Neural progenitor cell (in vitro differentiated cells): Measurements from ENCODE around the gene GLP2R. TPM values are rescaled to one million over a fixed set of nuclear protein-coding genes. Genes with fewer than 3 reads are reported as not detected.

Source experiments
- DNase-seq: peaks from one replicate; pipeline ENCODE4 v3.0.0-alpha.2; 2016; ENCODE audit warnings: low spot score
- H2AFZ ChIP-seq: fragments of 200-600 bp; sonication (generic); replicated peaks from 2 replicates; pipeline ENCODE4 v1.6.1; 2016; ENCODE audit warnings: antibody characterized with exemption
- H3F3A ChIP-seq: fragments of 200-600 bp; sonication (generic); 2 replicates; pipeline ENCODE4 v1.6.1; 2016; ENCODE audit warnings: antibody characterized with exemption, low read depth
- H3K27ac ChIP-seq: fragments of 200-600 bp; sonication (generic); 2 replicates; pipeline ENCODE4 v1.5.1; 2016; ENCODE audit warnings: mild to moderate bottlenecking
- H3K27me3 ChIP-seq: fragments of 200-600 bp; sonication (generic); 2 replicates; pipeline ENCODE4 v1.6.1; 2016; ENCODE audit warnings: mild to moderate bottlenecking, moderate library complexity
- H3K36me3 ChIP-seq: fragments of 200-600 bp; sonication (generic); 2 replicates; pipeline ENCODE4 v1.5.1; 2016
- H3K4me1 ChIP-seq: fragments of 200-600 bp; sonication (generic); 2 replicates; pipeline ENCODE4 v1.6.1; 2016; ENCODE audit warnings: mixed run types
- H3K4me2 ChIP-seq: fragments of 200-600 bp; sonication (generic); 2 replicates; pipeline ENCODE4 v1.6.1; 2016
- H3K4me3 ChIP-seq: fragments of 200-600 bp; sonication (generic); 2 replicates; pipeline ENCODE4 v1.5.1; 2016
- H3K79me2 ChIP-seq: fragments of 200-600 bp; sonication (generic); 2 replicates; pipeline ENCODE4 v1.6.1; 2016; ENCODE audit warnings: low read depth
- H3K9ac ChIP-seq: fragments of 200-600 bp; sonication (generic); 2 replicates; pipeline ENCODE4 v1.6.1; 2016
- H3K9me3 ChIP-seq: fragments of 200-600 bp; sonication (generic); 2 replicates; pipeline ENCODE4 v1.5.1; 2016; ENCODE audit warnings: low read depth
- H4K20me1 ChIP-seq: fragments of 200-600 bp; sonication (generic); 2 replicates; pipeline ENCODE4 v1.6.1; 2016; ENCODE audit warnings: low read depth
- H3K27ac Mint-ChIP-seq: 3 replicates; pipeline ENCODE4 v1.8.0; 2021; ENCODE audit warnings: mixed read lengths
- H3K27me3 Mint-ChIP-seq: 2 replicates; pipeline ENCODE4 v1.8.0; 2022; ENCODE audit warnings: low read depth, mild to moderate bottlenecking, inconsistent platforms, moderate library complexity, mixed read lengths; ENCODE audit not compliant: insufficient read depth
- H3K36me3 Mint-ChIP-seq: 3 replicates; pipeline ENCODE4 v1.8.0; 2021; ENCODE audit warnings: mixed read lengths
- H3K4me1 Mint-ChIP-seq: 3 replicates; pipeline ENCODE4 v1.8.0; 2021; ENCODE audit warnings: mixed read lengths
- H3K4me3 Mint-ChIP-seq: 3 replicates; pipeline ENCODE4 v1.8.0; 2021; ENCODE audit warnings: mild to moderate bottlenecking, moderate library complexity, mixed read lengths
- H3K9me3 Mint-ChIP-seq: 3 replicates; pipeline ENCODE4 v1.8.0; 2020; ENCODE audit warnings: mixed read lengths
- EZH2 ChIP-seq: fragments of 200-600 bp; sonication (generic); IDR thresholded peaks from 2 replicates; pipeline ENCODE4 v1.6.1; 2017; ENCODE audit warnings: antibody characterized with exemption, mild to moderate bottlenecking, moderate library complexity
- EZH2phosphoT487 ChIP-seq: fragments of 200-600 bp; sonication (generic); IDR thresholded peaks from 2 replicates; pipeline ENCODE4 v1.6.1; 2017; ENCODE audit warnings: antibody characterized with exemption
- total RNA-seq: library from RNA; depleted of rRNA; stranded (reverse); fragments of >200 nt; gene quantifications from 2 replicates; pipeline ENCODE4 v1.2.3, GENCODE V29; 2015; ENCODE audit warnings: low replicate concordance
- TF ChIP-seq, protein P1 (sequence below): fragments of 200-600 bp; sonication (generic); IDR thresholded peaks from 2 replicates; pipeline ENCODE4 v1.5.1; 2017; ENCODE audit warnings: antibody characterized with exemption, mild to moderate bottlenecking

Gene GLP2R
- total RNA-seq, 1 donor from 2014 or later = not detected

DNA sequence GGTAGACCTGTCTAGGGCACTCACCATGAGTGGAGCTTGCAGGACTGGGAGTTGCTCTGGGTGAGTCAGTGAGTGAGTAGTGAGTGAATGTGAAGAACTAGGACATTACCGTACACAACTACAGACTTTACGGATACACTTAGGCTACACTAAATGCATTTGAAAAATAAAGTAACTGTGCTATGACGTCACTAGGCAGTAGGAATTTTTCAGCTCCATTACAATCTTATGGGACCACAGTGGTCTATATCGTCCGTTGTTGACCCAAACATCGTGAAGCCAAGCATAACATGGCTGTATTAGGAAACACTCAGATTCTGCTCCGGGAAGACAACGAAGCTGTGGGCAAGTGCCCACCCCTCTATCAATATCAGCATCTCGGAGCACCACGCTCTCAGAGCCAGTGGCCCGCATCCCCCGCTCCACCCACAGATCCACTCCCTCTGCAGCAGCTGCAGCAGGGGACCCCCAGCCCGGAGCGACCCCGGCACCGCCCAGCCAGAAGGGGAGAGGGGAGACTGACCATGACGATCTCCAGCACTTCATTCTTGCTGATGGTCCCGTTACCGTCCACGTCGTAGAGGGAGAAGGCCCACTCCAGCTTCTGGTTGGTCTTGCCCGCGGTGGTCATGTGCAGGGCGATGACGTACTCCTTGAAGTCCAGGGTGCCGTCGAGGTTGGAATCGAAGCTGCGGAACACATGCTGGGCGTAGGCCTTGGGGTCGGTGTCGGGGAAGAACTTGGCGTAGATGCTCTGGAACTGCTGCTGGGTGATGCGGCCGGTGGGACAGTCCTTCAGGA is 78.8 kb downstream of the GLP2R start:
- TF ChIP-seq, protein P1, sequence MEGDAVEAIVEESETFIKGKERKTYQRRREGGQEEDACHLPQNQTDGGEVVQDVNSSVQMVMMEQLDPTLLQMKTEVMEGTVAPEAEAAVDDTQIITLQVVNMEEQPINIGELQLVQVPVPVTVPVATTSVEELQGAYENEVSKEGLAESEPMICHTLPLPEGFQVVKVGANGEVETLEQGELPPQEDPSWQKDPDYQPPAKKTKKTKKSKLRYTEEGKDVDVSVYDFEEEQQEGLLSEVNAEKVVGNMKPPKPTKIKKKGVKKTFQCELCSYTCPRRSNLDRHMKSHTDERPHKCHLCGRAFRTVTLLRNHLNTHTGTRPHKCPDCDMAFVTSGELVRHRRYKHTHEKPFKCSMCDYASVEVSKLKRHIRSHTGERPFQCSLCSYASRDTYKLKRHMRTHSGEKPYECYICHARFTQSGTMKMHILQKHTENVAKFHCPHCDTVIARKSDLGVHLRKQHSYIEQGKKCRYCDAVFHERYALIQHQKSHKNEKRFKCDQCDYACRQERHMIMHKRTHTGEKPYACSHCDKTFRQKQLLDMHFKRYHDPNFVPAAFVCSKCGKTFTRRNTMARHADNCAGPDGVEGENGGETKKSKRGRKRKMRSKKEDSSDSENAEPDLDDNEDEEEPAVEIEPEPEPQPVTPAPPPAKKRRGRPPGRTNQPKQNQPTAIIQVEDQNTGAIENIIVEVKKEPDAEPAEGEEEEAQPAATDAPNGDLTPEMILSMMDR = no peak
- TF ChIP-seq EZH2phosphoT487 (no peak), EZH2 (no peak)
- no peak overlapping the region for H2AFZ ChIP-seq
- DNase-seq = no peak
- no peak overlapping the region for H3K9ac ChIP-seq
- H3K27ac ChIP-seq = no peak overlapping the region
- H3K9me3 ChIP-seq = no peaks in the 10 kb centered on the region
- Mint-ChIP-seq H3K27me3 (peaks cover 8% of the 10 kb centered on the region), H3K9me3 (peaks cover 6% of the 10 kb centered on the region), H3K36me3 (peaks cover 1% of the 10 kb centered on the region), H3K4me1 (peaks cover 51% of the 10 kb centered on the region), H3K27ac (no peak overlapping the region), H3K4me3 (no peak overlapping the region)
- H4K20me1 ChIP-seq = no peaks in the 10 kb centered on the region
- no peaks in the 10 kb centered on the region for H3K79me2 ChIP-seq
- H3K36me3 ChIP-seq = no peaks in the 10 kb centered on the region
- H3K27me3 ChIP-seq = no peaks in the 10 kb centered on the region
- peaks cover 35% of the 10 kb centered on the region for H3K4me1 ChIP-seq
- no peak overlapping the region for H3K4me3 ChIP-seq
- no peak overlapping the region for H3K4me2 ChIP-seq
- H3F3A ChIP-seq = no peaks in the 10 kb centered on the region

DNA sequence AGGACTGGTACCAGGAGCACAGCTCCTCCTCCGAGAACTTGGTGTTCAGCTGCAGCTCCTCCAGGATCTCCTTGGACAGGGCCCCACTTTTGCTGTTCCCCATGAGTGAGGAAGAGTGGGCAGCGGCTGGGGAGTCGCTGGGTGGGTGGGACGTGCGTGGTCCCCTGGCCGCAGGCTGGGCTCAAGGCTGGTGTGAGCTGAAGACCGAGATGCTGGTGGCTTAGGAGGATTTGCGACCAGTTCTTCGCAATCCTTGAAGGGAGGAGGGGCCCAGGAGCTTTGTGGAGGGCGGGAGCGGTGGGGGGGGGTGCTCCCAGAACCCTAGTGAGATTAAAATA is 79.3 kb downstream of the GLP2R start, which contains the start of gene RCVRN:
TSS of gene RCVRN (minus strand) at position 194 of the 338 bp plus-strand sequence. CDS start at position 103, 91 bp downstream.
- Mint-ChIP-seq H3K4me3 (no peak within 1 kb of the TSS), H3K9me3 (peaks cover 9% of the 10 kb centered on the region), H3K36me3 (peaks cover 3% of the 10 kb centered on the region), H3K27me3 (peaks cover 12% of the 10 kb centered on the region), H3K27ac (no peak within 1 kb of the TSS), H3K4me1 (peaks cover 48% of the 10 kb centered on the region)
- Histone ChIP-seq H3K4me2 (no peak within 1 kb of the TSS), H3K79me2 (no peaks in the 10 kb centered on the region), H3K9me3 (no peaks in the 10 kb centered on the region), H3F3A (no peaks in the 10 kb centered on the region), H3K27me3 (no peaks in the 10 kb centered on the region), H4K20me1 (no peaks in the 10 kb centered on the region), H3K9ac (no peak within 1 kb of the TSS), H3K4me1 (peaks cover 32% of the 10 kb centered on the region), H2AFZ (no peak within 1 kb of the TSS), H3K36me3 (no peaks in the 10 kb centered on the region), H3K27ac (no peak within 1 kb of the TSS), H3K4me3 (no peak within 1 kb of the TSS)
- DNase-seq = no peak
- TF ChIP-seq EZH2 (no peak), EZH2phosphoT487 (no peak)
- TF ChIP-seq, protein P1 = no peak

DNA sequence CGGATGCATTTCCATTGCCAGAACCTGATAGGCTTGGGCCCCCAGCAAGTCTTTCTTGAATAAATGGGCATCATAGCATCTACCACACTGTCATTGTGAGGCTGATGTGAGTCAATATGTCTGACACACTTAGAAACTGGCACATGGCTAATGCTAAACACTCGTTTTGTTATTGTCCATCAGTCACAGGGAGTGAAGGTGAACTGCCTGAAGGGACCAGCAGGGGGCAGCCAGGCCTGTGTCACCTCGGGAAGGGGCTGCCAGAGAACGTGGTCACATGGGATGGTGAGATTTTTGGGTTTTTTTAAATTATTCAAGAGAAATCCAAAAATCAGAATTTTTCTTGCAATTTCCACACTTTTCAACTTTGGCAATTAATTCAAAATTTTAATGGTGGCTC is 80.2 kb downstream of the GLP2R start:
- no peak overlapping the region for H3K9ac ChIP-seq
- peak; percentile 66 for DNase-seq
- no peak for TF ChIP-seq EZH2
- no peak for TF ChIP-seq EZH2phosphoT487
- TF ChIP-seq, protein P1 = peak; percentile 77
- Mint-ChIP-seq H3K9me3 (peaks cover 9% of the 10 kb centered on the region), H3K27ac (no peak overlapping the region), H3K4me3 (no peak overlapping the region), H3K36me3 (peaks cover 3% of the 10 kb centered on the region), H3K27me3 (peaks cover 12% of the 10 kb centered on the region), H3K4me1 (peaks cover 40% of the 10 kb centered on the region)
- H3F3A ChIP-seq = no peaks in the 10 kb centered on the region
- H3K36me3 ChIP-seq = no peaks in the 10 kb centered on the region
- no peak overlapping the region for H3K4me2 ChIP-seq
- no peaks in the 10 kb centered on the region for H4K20me1 ChIP-seq
- no peak overlapping the region for H3K27ac ChIP-seq
- no peak overlapping the region for H2AFZ ChIP-seq
- no peaks in the 10 kb centered on the region for H3K27me3 ChIP-seq
- H3K9me3 ChIP-seq = no peaks in the 10 kb centered on the region
- peaks cover 27% of the 10 kb centered on the region for H3K4me1 ChIP-seq
- no peaks in the 10 kb centered on the region for H3K79me2 ChIP-seq
- H3K4me3 ChIP-seq = no peak overlapping the region
